ENCODE results near the gene N4BP2L2. TPM values are rescaled to one million over a fixed set of nuclear protein-coding genes. Genes with fewer than 3 reads are reported as not detected.

The N4BP2L2 gene
- total RNA-seq, 1 donor from 2014 or later, result 92.8 TPM

DNA sequence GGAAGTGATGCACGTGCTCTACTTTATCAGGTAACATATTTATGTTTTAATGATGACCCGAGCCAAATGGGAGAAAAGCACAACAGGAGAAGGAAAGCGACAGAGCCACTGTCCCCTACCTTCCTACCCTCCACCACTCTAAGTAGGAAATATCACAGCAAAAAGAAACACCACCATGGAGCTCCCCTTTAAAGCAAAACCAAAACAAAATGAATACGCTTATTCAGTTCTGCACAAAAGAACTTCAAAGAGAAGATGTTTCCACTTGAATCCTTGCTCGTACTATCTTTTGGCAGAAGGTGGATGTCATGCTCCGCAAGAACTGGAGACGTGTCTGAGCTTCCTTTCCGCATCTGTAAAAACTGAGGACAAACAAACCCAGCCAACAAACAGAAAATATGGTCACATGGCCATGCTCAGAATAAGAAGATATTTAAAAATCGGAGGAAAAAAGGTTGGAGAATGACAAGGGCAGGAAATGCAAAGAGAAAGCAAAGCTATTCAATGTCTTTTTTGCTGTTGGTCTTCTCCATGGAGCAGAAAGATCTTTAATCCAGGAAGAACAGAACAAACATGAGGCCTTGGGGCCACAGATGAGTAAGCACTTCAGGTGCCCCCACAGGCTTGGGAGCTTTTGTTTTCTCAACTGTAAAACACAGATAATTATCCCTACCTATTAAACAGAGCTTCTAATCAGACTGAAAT is 130.1 kb downstream of the N4BP2L2 start:
- H3K36me3 Mint-ChIP-seq (ENCODE audit: low read depth), result peaks cover 33% of the 10 kb centered on the region
- intact Hi-C loops (cut with micrococcal nuclease), result loop anchor here (1.0 kb wide), 1 partner anchor 19 kb away; no protein-coding TSS in a partner anchor
- peak overlapping the region; percentile 74 for H3K4me3 Mint-ChIP-seq
- H3K9me3 Mint-ChIP-seq, result no peaks in the 10 kb centered on the region
- H3K27me3 Mint-ChIP-seq (ENCODE audit: insufficient read depth), result no peaks in the 10 kb centered on the region
- DNase-seq (ENCODE audit: low spot score), result no peak
- H3K27ac Mint-ChIP-seq, result peak overlapping the region; percentile 82
- peaks cover 28% of the 10 kb centered on the region for H3K4me1 Mint-ChIP-seq (ENCODE audit: low read depth)

DNA sequence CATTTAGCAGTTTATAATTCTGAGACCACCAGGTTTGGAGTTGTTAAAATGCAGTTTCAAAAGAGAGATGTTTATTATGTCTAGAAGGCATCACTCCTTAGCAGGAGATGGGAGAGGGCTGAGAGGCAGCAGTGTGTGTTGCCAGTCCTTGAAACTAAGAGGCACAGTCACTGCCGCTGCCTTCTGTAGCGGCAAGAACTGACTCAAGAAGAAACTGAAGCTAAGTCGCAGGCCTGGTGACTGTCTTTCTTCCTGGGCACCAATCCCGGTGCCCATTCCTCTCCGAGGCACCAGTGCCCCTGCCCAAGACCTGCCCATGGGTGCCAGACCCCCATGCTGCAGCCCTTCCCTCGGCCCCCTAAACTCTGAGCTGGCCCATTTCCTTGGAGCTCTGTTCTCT is 130.7 kb downstream of the N4BP2L2 start:
- Mint-ChIP-seq H3K4me3 (peak overlapping the region; percentile 74), H3K9me3 (no peaks in the 10 kb centered on the region), H3K27ac (peak overlapping the region; percentile 82), H3K36me3 (ENCODE audit: low read depth) (peaks cover 35% of the 10 kb centered on the region), H3K27me3 (ENCODE audit: insufficient read depth) (no peaks in the 10 kb centered on the region), H3K4me1 (ENCODE audit: low read depth) (peaks cover 28% of the 10 kb centered on the region)
- intact Hi-C loops (cut with micrococcal nuclease), result loop anchor here (1.0 kb wide), 1 partner anchor 19 kb away; no protein-coding TSS in a partner anchor
- no peak for DNase-seq (ENCODE audit: low spot score)

DNA sequence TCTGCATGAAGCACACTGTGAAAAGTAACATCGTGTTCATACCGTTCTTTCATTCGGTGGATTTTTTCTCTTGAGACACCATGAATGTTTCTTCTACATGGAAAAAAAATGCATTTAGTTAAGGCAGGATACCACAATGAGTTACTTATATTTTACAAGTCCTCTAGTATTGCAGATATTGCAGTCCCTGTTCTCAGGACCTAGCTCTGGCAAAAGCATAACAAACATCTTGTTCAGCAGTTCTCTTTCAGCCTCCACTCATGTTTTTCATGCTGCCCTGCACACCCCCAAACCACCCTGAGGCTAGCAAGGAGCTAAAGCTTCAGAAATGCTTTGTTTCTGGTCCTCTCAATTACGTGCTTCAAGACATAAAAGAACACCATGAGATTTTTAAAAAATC is 135.5 kb downstream of the N4BP2L2 start:
- intact Hi-C loops (cut with micrococcal nuclease), result no loop called here
- Mint-ChIP-seq H3K36me3 (ENCODE audit: low read depth) (peaks cover 40% of the 10 kb centered on the region), H3K27me3 (ENCODE audit: insufficient read depth) (no peaks in the 10 kb centered on the region), H3K4me3 (no peak overlapping the region), H3K9me3 (no peaks in the 10 kb centered on the region), H3K27ac (no peak overlapping the region), H3K4me1 (ENCODE audit: low read depth) (peaks cover 7% of the 10 kb centered on the region)
- no peak for DNase-seq (ENCODE audit: low spot score)

DNA sequence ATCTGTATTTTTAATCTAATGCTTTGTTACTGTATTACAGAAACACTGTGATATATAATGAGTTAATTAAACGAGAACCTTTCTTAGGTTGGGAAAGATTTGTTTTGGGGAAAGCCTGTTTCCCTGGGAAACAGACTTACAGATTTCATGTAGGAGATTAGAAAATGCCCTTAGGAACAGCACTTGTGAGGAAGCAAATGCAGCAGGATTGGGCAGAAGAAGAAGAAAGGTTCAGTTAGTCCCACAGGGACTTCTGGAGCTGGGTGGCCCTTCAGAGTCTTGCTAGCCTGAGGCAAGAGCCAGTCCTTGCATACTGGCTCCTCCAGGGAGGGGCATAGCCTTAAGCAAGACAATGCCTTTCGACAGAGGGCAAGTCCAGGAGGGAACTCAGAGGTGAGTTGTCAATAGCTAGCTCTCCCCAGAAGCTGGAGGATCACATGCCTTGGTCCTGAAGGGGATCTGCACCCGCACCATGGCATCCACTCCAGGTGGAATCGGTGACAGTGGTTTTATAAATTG is 147.4 kb downstream of the N4BP2L2 start:
- Mint-ChIP-seq H3K9me3 (no peaks in the 10 kb centered on the region), H3K27ac (no peak overlapping the region), H3K36me3 (ENCODE audit: low read depth) (peaks cover 16% of the 10 kb centered on the region), H3K27me3 (ENCODE audit: insufficient read depth) (no peaks in the 10 kb centered on the region), H3K4me3 (no peak overlapping the region), H3K4me1 (ENCODE audit: low read depth) (peaks cover 15% of the 10 kb centered on the region)
- intact Hi-C loops (cut with micrococcal nuclease), result no loop called here
- DNase-seq (ENCODE audit: low spot score), result no peak

DNA sequence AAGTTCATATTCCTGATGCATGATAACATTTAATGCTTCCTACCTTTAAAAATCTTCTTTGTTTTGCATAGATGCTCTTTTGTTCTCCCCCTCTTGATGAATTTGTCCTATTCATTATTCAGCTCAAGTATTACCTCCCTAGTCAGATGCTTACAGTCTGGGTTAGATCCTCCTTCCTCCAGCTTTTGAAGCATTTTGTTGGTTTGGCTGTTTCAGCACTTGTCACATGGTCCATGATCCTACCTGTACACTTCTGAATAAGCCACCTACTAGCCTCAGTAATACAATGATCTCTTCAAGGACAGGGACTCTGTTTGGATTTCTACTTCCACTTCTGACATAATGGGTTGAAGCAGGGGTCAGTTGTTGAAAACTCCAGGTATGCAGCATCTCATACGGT is 148.1 kb downstream of the N4BP2L2 start:
- Mint-ChIP-seq H3K9me3 (no peaks in the 10 kb centered on the region), H3K27me3 (ENCODE audit: insufficient read depth) (no peaks in the 10 kb centered on the region), H3K27ac (no peak overlapping the region), H3K4me1 (ENCODE audit: low read depth) (peaks cover 15% of the 10 kb centered on the region), H3K4me3 (no peak overlapping the region), H3K36me3 (ENCODE audit: low read depth) (peaks cover 14% of the 10 kb centered on the region)
- DNase-seq (ENCODE audit: low spot score), result no peak
- intact Hi-C loops (cut with micrococcal nuclease), result no loop called here

DNA sequence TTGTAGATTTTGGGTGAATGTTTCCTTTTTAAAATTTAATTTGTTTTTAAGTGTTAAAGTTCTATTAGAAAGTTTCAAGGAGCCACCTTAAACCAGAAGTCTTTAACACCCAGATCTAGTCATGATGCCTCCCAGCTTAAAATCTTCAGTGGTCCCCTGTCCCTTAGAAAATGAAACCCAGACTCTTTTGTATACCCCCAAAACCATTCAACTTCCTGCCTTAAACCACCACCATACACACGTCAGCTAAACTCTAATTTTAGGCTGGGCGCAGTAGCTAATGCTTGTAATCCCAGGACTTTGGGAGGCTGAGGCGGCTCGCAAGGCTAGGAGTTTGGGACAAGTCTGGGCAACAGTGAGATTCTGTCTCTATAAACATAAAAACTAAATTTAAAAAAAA is 148.5 kb downstream of the N4BP2L2 start:
- H3K27me3 Mint-ChIP-seq (ENCODE audit: insufficient read depth), result no peaks in the 10 kb centered on the region
- peaks cover 15% of the 10 kb centered on the region for H3K4me1 Mint-ChIP-seq (ENCODE audit: low read depth)
- H3K36me3 Mint-ChIP-seq (ENCODE audit: low read depth), result peaks cover 14% of the 10 kb centered on the region
- H3K27ac Mint-ChIP-seq, result no peak overlapping the region
- DNase-seq (ENCODE audit: low spot score), result no peak
- H3K9me3 Mint-ChIP-seq, result no peaks in the 10 kb centered on the region
- H3K4me3 Mint-ChIP-seq, result no peak overlapping the region
- intact Hi-C loops (cut with micrococcal nuclease), result no loop called here

DNA sequence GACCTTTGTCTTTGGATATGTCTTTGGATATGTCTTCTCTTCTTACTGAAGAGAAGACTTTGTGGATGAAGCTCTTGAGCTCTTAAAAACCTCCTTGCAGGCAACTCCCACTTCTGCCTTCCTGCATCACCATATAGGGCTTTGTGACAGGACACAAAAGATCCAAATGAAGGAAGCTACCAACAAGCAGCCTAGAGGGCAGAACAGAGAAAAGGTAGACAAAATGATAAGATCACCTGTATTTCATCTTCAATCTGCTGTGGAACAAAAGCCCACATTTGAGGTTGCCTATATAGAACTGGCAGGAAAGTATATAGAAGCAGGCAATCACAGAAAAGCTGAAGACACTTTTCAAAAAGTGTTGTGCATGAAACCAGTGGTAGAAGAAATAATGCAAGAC is 153.2 kb downstream of the N4BP2L2 start:
- H3K27ac Mint-ChIP-seq, result no peak overlapping the region
- no peaks in the 10 kb centered on the region for H3K9me3 Mint-ChIP-seq
- intact Hi-C loops (cut with micrococcal nuclease), result no loop called here
- no peak for DNase-seq (ENCODE audit: low spot score)
- no peaks in the 10 kb centered on the region for H3K27me3 Mint-ChIP-seq (ENCODE audit: insufficient read depth)
- peaks cover 12% of the 10 kb centered on the region for H3K4me1 Mint-ChIP-seq (ENCODE audit: low read depth)
- no peak overlapping the region for H3K4me3 Mint-ChIP-seq
- H3K36me3 Mint-ChIP-seq (ENCODE audit: low read depth), result peaks cover under 1% of the 10 kb centered on the region

GRCh38 chr13:32384702-32385101 is 153.9 kb downstream of the N4BP2L2 start:
- H3K27ac Mint-ChIP-seq, result no peak overlapping the region
- intact Hi-C loops (cut with micrococcal nuclease), result no loop called here
- H3K9me3 Mint-ChIP-seq, result no peaks in the 10 kb centered on the region
- peaks cover 6% of the 10 kb centered on the region for H3K4me1 Mint-ChIP-seq (ENCODE audit: low read depth)
- no peaks in the 10 kb centered on the region for H3K27me3 Mint-ChIP-seq (ENCODE audit: insufficient read depth)
- DNase-seq (ENCODE audit: low spot score), result no peak
- H3K36me3 Mint-ChIP-seq (ENCODE audit: low read depth), result peaks cover 1% of the 10 kb centered on the region
- no peak overlapping the region for H3K4me3 Mint-ChIP-seq

- H3K4me3 Mint-ChIP-seq, result no peak overlapping the region
- intact Hi-C loops (cut with micrococcal nuclease), result no loop called here
- H3K9me3 Mint-ChIP-seq, result no peaks in the 10 kb centered on the region
- H3K27me3 Mint-ChIP-seq (ENCODE audit: insufficient read depth), result no peaks in the 10 kb centered on the region
- DNase-seq (ENCODE audit: low spot score), result no peak
- peaks cover 5% of the 10 kb centered on the region for H3K36me3 Mint-ChIP-seq (ENCODE audit: low read depth)
- peaks cover 5% of the 10 kb centered on the region for H3K4me1 Mint-ChIP-seq (ENCODE audit: low read depth)
- no peak overlapping the region for H3K27ac Mint-ChIP-seq
These were observed 154.6 kb downstream of the N4BP2L2 start for GRCh38 chr13:32383836-32384618.

Other genes starting within 250 kb of the N4BP2L2 start
- not detected in 2 replicates for gene ZAR1L, start 223.4 kb downstream of the N4BP2L2 start, total RNA-seq
- gene BRCA2, start 223.3 kb downstream of the N4BP2L2 start, total RNA-seq, result 16.7 and 18.9 TPM in 2 replicates
- gene N4BP2L1, start 110.7 kb downstream of the N4BP2L2 start, total RNA-seq, result 17.7 and 20.0 TPM in 2 replicates
- gene PDS5B, start 47.7 kb upstream of the N4BP2L2 start, total RNA-seq, result 57.8 and 62.7 TPM in 2 replicates

Measured in activated T-helper 1 cell treated with anti-CD3 and anti-CD28 coated beads, Interleukin-12 subunit alpha, Interleukin-12 subunit beta, Interleukin-2, Interleukin-4 antibody, amounts not matched to agents 30 ng/mL and 10 ng/mL and 1 ng/mL, durations not matched to agents 14 hours and 24 hours and 36 hours (primary cell).